ENCODE measurements around the gene PLPP1.
"Not testable (repeated sequence)": the region's sequence is repeated elsewhere in the genome, so short reads cannot be mapped to it uniquely, and the experiment has no call there.

The PLPP1 gene

DNA sequence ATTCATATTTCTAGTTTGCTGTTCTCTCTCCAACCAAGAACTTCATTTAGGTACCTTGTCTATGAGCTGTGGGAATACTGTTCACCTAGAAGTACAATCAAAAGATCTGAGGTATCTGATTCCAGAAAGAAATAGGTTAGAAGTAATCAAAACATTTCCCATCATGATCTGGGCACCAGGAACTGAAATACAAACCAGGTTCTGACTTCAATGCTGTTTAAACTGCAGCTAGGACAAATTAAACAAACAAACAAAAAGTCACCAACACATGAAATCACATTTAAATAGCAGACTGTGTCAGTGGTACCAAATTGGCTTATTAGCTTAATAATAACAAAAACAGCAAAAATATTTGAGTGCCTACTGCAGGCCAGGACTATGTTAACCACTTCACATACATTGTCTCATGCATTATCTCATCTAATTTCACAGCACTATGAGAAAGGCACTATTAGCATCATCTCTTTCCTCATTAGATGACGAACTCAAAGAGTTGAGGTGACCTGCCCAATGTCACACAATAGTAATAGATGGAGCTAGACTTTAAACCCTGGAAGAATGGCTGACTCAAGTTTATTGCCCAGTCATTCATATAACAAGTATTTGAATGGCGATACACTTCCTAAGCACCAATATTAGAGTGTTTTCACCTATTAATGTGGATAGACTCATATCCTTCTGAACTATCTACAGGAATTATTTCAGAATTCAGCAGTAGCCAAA lies 14.5 kb downstream of the PLPP1 start:
- H3K27ac ChIP-seq (ENCODE audit: low read depth, low read length) = no peak overlapping the region
- H3K4me1 ChIP-seq (ENCODE audit: insufficient read depth, low read length) = peaks cover 52% of the 10 kb centered on the region
- no peak overlapping the region for H3K4me3 ChIP-seq (ENCODE audit: low read depth in 1 of 2, low read length in 2 of 2)
- no peaks in the 10 kb centered on the region for H3K36me3 ChIP-seq (ENCODE audit: insufficient read depth, low read length)
- H3K9ac ChIP-seq (ENCODE audit: low read length) = no peak overlapping the region
- no peaks in the 10 kb centered on the region for H3K27me3 ChIP-seq (ENCODE audit: control insufficient read depth in 1 of 2, insufficient read depth in 2 of 2, low read length in 2 of 2)
- no peaks in the 10 kb centered on the region for H3K9me3 ChIP-seq (ENCODE audit: low read length)

DNA sequence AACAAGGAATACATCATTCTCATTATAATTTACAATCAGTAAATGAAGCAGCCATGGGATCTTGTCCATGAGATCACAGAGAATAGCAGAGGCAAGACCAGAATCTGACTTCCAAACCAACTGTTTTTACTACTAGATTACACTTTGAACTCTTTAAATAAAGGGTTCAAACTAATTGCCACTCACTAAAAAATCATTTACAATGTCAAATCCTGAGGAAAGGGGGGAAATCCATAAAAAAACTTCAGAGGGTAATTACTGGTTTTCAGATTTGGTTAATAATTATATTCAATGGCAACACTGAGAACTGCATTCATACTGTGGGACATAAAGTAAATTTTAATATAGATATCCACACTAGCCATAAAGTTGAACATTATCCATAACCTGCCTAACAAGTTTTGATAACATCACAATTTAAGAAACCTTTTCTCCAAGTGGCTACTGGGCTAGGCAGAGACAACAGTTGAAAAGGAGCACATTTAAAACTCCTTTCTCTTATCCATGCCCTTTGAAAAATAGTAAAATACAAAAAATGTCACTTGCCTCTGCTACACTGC lies 15.9 kb downstream of the PLPP1 start:
- no peaks in the 10 kb centered on the region for H3K9me3 ChIP-seq (ENCODE audit: low read length)
- no peaks in the 10 kb centered on the region for H3K27me3 ChIP-seq (ENCODE audit: control insufficient read depth in 1 of 2, insufficient read depth in 2 of 2, low read length in 2 of 2)
- H3K36me3 ChIP-seq (ENCODE audit: insufficient read depth, low read length) = no peaks in the 10 kb centered on the region
- H3K27ac ChIP-seq (ENCODE audit: low read depth, low read length) = no peak overlapping the region
- no peak overlapping the region for H3K9ac ChIP-seq (ENCODE audit: low read length)
- peaks cover 52% of the 10 kb centered on the region for H3K4me1 ChIP-seq (ENCODE audit: insufficient read depth, low read length)
- no peak overlapping the region for H3K4me3 ChIP-seq (ENCODE audit: low read depth in 1 of 2, low read length in 2 of 2)

DNA sequence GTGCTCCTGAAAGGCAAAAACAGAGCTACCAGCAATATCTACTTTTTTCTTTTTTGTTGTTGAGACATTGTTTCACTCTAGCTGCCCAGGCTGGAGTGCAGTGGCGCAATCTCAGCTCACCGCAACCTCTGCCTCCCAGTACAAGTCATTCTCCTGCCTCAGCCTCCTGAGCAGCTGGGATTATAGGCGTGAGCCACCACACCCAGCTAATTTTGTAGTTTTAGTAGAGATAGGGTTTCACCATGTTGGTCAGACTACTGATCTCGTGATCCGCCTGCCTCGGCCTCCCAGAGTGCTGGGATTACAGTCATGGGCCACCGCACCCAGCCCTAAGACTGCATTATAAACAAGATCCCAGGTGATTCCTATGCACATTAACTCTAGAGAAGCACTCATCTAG lies 17.0 kb downstream of the PLPP1 start:
- no peak overlapping the region for H3K9ac ChIP-seq (ENCODE audit: low read length)
- H3K27me3 ChIP-seq (ENCODE audit: control insufficient read depth in 1 of 2, insufficient read depth in 2 of 2, low read length in 2 of 2) = no peaks in the 10 kb centered on the region
- H3K4me3 ChIP-seq (ENCODE audit: low read depth in 1 of 2, low read length in 2 of 2) = no peak overlapping the region
- no peaks in the 10 kb centered on the region for H3K9me3 ChIP-seq (ENCODE audit: low read length)
- peaks cover 44% of the 10 kb centered on the region for H3K4me1 ChIP-seq (ENCODE audit: insufficient read depth, low read length)
- no peaks in the 10 kb centered on the region for H3K36me3 ChIP-seq (ENCODE audit: insufficient read depth, low read length)
- no peak overlapping the region for H3K27ac ChIP-seq (ENCODE audit: low read depth, low read length)

DNA sequence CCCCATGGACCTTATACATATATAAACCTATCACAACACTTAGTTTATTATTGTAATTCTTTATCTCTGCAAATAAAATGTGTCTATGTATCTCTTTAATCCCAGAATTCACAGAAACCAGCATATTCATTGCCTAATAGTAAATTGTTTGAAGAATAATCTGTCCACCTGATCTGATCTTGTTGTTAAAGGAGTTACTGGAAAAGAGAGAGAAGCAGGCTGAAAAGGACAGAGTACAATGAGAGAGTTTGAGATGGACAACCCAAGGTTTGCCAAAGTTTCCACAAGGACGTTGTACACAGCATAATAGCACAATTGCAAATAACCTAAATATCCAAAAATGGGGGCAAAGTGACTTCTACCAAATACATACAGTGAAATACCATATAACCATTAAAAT lies 23.8 kb downstream of the PLPP1 start:
- Histone ChIP-seq H3K9ac (ENCODE audit: low read length) (no peak overlapping the region), H3K9me3 (ENCODE audit: low read length) (no peaks in the 10 kb centered on the region), H3K36me3 (ENCODE audit: insufficient read depth, low read length) (no peaks in the 10 kb centered on the region), H3K27me3 (ENCODE audit: control insufficient read depth in 1 of 2, insufficient read depth in 2 of 2, low read length in 2 of 2) (no peaks in the 10 kb centered on the region), H3K27ac (ENCODE audit: low read depth, low read length) (no peak overlapping the region), H3K4me3 (ENCODE audit: low read depth in 1 of 2, low read length in 2 of 2) (no peak overlapping the region), H3K4me1 (ENCODE audit: insufficient read depth, low read length) (peaks cover 48% of the 10 kb centered on the region)

DNA sequence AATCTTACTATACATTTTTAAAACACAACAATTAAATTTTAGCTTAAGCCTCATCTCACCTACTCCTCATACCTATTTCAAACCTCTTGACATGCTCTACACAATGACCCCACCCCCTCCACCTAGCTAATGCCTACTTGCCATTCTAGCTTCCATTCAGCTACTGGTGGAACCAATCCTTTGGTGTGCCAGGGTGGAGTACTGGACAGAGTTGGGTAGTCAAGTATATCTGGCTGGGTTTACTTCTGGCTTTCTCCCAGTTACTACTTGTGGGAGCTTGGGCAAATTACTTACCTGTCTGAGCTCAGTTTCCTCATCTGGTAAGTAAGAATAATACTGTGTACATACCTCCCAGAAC lies 24.3 kb downstream of the PLPP1 start:
- no peak overlapping the region for H3K9ac ChIP-seq (ENCODE audit: low read length)
- H3K4me1 ChIP-seq (ENCODE audit: insufficient read depth, low read length) = peaks cover 45% of the 10 kb centered on the region
- no peaks in the 10 kb centered on the region for H3K27me3 ChIP-seq (ENCODE audit: control insufficient read depth in 1 of 2, insufficient read depth in 2 of 2, low read length in 2 of 2)
- no peak overlapping the region for H3K4me3 ChIP-seq (ENCODE audit: low read depth in 1 of 2, low read length in 2 of 2)
- H3K36me3 ChIP-seq (ENCODE audit: insufficient read depth, low read length) = no peaks in the 10 kb centered on the region
- no peak overlapping the region for H3K27ac ChIP-seq (ENCODE audit: low read depth, low read length)
- no peaks in the 10 kb centered on the region for H3K9me3 ChIP-seq (ENCODE audit: low read length)

DNA sequence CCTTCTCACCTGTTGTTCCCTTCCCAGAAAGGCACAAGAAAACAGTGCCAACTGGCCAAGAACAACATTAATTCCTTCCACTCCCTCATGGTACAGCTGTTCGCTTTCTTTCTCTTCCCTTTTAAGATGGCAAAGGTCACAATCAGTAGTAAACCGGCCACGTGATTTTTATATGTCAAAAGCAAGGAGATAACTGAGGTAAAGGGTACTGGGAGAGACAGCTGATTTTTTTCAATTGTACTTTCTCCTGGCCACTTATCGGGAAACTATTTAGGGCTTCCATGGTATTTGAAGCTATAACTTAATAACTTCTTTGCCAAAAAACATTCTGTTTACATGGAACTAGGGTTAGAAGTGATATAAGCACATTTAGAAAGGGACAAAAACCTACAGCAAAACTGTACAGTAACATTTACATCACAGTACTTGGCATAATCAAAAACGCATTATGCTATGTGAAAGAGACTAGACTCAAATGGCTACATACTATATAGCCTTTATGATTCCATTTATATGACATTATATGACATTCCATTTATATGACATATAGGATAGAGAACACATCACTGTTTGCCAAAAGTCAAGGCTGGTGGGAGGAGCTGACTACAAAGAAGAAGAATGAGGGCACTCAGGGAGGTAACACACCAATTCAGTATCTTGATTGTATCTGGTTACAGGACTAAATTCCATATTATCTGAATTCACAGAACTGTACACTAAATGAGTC lies 24.8 kb downstream of the PLPP1 start:
- H3K9me3 ChIP-seq (ENCODE audit: low read length) = no peaks in the 10 kb centered on the region
- H3K4me3 ChIP-seq (ENCODE audit: low read depth in 1 of 2, low read length in 2 of 2) = no peak overlapping the region
- no peak overlapping the region for H3K9ac ChIP-seq (ENCODE audit: low read length)
- no peak overlapping the region for H3K27ac ChIP-seq (ENCODE audit: low read depth, low read length)
- no peaks in the 10 kb centered on the region for H3K27me3 ChIP-seq (ENCODE audit: control insufficient read depth in 1 of 2, insufficient read depth in 2 of 2, low read length in 2 of 2)
- H3K36me3 ChIP-seq (ENCODE audit: insufficient read depth, low read length) = no peaks in the 10 kb centered on the region
- H3K4me1 ChIP-seq (ENCODE audit: insufficient read depth, low read length) = peaks cover 45% of the 10 kb centered on the region

DNA sequence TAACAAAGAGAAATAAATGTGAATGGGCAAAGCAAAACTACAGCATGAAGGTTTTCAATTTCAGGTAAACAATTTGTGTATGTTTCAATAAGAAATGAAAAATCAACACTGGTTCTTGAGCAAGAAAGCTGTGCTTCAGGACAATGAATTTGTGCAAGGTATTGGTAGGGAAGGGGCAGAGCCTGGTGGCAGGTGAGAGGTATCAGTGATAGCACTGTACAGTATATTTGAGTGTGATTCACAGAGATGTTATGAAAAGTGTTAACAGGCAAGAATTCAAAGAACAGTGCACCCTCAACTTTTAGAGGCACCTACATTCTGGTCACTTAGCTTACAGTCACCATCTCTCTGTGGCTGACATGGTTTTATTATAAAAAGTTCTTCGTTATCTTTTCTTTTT lies 25.7 kb downstream of the PLPP1 start:
- Histone ChIP-seq H3K4me3 (ENCODE audit: low read depth in 1 of 2, low read length in 2 of 2) (no peak overlapping the region), H3K9me3 (ENCODE audit: low read length) (no peaks in the 10 kb centered on the region), H3K36me3 (ENCODE audit: insufficient read depth, low read length) (no peaks in the 10 kb centered on the region), H3K4me1 (ENCODE audit: insufficient read depth, low read length) (peaks cover 45% of the 10 kb centered on the region), H3K27ac (ENCODE audit: low read depth, low read length) (no peak overlapping the region), H3K27me3 (ENCODE audit: control insufficient read depth in 1 of 2, insufficient read depth in 2 of 2, low read length in 2 of 2) (no peaks in the 10 kb centered on the region), H3K9ac (ENCODE audit: low read length) (no peak overlapping the region)

DNA sequence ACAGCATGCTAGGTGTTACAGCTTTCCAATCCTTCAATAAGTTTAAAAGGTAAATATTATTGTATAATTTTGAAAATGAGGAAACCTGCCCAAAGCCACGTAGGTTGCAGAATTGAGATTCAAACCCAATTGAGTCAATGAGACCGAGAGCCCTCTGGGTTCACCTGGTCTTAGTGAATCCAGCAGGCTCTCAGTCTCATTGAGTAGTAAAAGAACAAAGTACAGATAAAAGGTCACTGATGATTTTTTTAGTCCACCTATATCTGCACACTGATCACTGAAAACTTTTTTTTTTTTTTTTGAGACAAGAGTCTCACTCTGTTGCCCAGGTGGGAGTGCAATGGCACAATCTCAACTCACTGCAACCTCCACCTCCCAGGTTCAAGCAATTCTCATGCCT lies 27.2 kb downstream of the PLPP1 start:
- Histone ChIP-seq H3K36me3 (ENCODE audit: insufficient read depth, low read length) (no peaks in the 10 kb centered on the region), H3K27me3 (ENCODE audit: control insufficient read depth in 1 of 2, insufficient read depth in 2 of 2, low read length in 2 of 2) (no peaks in the 10 kb centered on the region), H3K4me3 (ENCODE audit: low read depth in 1 of 2, low read length in 2 of 2) (no peak overlapping the region), H3K4me1 (ENCODE audit: insufficient read depth, low read length) (peaks cover 49% of the 10 kb centered on the region), H3K27ac (ENCODE audit: low read depth, low read length) (no peak overlapping the region), H3K9me3 (ENCODE audit: low read length) (no peaks in the 10 kb centered on the region), H3K9ac (ENCODE audit: low read length) (no peak overlapping the region)

DNA sequence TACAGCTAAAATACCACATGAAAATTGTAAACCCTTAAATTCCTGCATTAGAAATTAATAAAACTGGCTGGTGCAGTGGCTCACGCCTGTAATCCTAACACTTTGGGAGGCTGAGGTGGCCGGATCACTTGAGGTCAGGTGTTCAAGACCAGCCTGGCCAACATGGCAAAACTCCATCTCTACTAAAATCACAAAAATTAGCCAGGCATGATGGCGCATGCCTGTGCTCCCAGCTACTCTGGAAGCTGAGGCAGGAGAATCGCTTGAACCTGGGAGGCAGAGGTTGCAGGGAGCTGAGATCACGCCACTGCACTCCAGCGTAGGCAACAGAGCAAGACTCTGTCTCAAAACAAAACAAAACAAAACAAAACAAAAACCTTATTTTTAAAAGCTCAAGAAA lies 29.1 kb downstream of the PLPP1 start:
- not testable (repeated sequence) for H3K9me3 ChIP-seq (ENCODE audit: low read length); H3K27ac ChIP-seq (ENCODE audit: low read depth, low read length); H3K27me3 ChIP-seq (ENCODE audit: control insufficient read depth in 1 of 2, insufficient read depth in 2 of 2, low read length in 2 of 2); H3K9ac ChIP-seq (ENCODE audit: low read length); H3K36me3 ChIP-seq (ENCODE audit: insufficient read depth, low read length); H3K4me3 ChIP-seq (ENCODE audit: low read depth in 1 of 2, low read length in 2 of 2)
- H3K4me1 ChIP-seq (ENCODE audit: insufficient read depth, low read length) = peaks cover 46% of the 10 kb centered on the region

DNA sequence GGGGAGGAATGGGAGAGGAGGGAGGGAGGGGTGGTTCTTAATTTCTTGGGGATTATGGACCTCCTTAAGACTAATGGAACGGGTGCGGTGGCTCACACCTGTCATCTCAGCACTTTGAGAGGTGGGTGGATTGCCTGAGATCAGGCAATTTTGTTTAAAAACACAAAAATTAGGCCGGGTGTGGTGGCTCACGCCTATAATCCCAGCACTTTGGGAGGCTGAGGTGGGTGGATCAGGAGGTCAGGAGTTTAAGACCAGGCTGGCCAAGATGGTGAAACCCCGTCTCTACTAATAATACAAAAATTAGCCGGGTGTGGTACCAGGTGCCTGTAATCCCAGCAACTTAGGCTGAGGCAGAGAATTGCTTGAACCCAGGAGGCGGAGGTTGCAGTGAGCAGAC lies 30.8 kb downstream of the PLPP1 start:
- not testable (repeated sequence) for H3K4me3 ChIP-seq (ENCODE audit: low read depth in 1 of 2, low read length in 2 of 2); H3K9me3 ChIP-seq (ENCODE audit: low read length); H3K36me3 ChIP-seq (ENCODE audit: insufficient read depth, low read length); H3K27me3 ChIP-seq (ENCODE audit: control insufficient read depth in 1 of 2, insufficient read depth in 2 of 2, low read length in 2 of 2); H3K9ac ChIP-seq (ENCODE audit: low read length); H3K27ac ChIP-seq (ENCODE audit: low read depth, low read length)
- H3K4me1 ChIP-seq (ENCODE audit: insufficient read depth, low read length) = peaks cover 33% of the 10 kb centered on the region

DNA sequence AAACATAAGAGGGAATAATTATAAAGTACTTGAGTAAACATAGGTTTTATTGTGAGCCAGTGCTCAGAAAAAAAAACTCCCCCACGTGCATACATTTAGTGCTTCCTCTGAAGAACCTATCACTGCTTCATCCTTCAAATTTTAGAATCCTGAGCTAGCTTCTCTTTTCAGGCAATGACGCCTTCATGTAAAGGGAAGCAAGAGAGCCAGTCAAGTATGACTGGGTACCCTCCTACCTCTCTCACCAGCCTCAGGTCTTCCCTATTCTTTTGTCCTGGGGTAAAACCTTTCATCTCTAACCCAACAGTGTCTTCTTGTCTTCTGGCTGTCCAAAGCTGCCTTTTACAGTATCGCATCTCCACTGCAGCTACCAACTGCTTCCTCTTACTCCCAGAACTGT lies 32.0 kb downstream of the PLPP1 start:
- Histone ChIP-seq H3K27ac (ENCODE audit: low read depth, low read length) (no peak overlapping the region), H3K9me3 (ENCODE audit: low read length) (no peaks in the 10 kb centered on the region), H3K4me3 (ENCODE audit: low read depth in 1 of 2, low read length in 2 of 2) (no peak overlapping the region), H3K36me3 (ENCODE audit: insufficient read depth, low read length) (no peaks in the 10 kb centered on the region), H3K27me3 (ENCODE audit: control insufficient read depth in 1 of 2, insufficient read depth in 2 of 2, low read length in 2 of 2) (no peaks in the 10 kb centered on the region), H3K4me1 (ENCODE audit: insufficient read depth, low read length) (peaks cover 41% of the 10 kb centered on the region), H3K9ac (ENCODE audit: low read length) (no peak overlapping the region)

DNA sequence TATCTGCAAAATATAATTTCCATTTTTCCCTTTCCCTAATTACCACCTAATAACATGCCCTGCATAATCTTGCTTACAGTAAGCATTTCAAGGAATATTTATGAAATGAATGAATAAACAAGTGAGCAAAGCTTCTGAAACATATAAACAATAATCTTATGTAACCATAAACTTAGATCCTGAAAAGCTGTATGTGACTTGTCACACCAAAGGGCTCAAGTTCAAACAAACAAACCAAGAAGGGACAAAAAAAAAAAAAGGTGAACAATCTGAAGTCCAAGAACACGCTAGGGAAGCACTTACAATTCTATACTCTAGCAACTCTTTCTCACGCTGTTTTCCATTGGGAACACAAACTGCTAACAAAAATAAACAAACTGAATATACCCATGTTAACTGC lies 36.3 kb downstream of the PLPP1 start:
- H3K4me3 ChIP-seq (ENCODE audit: low read depth in 1 of 2, low read length in 2 of 2) = no peak overlapping the region
- no peaks in the 10 kb centered on the region for H3K36me3 ChIP-seq (ENCODE audit: insufficient read depth, low read length)
- peaks cover 26% of the 10 kb centered on the region for H3K4me1 ChIP-seq (ENCODE audit: insufficient read depth, low read length)
- no peaks in the 10 kb centered on the region for H3K27me3 ChIP-seq (ENCODE audit: control insufficient read depth in 1 of 2, insufficient read depth in 2 of 2, low read length in 2 of 2)
- H3K27ac ChIP-seq (ENCODE audit: low read depth, low read length) = no peak overlapping the region
- no peaks in the 10 kb centered on the region for H3K9me3 ChIP-seq (ENCODE audit: low read length)
- no peak overlapping the region for H3K9ac ChIP-seq (ENCODE audit: low read length)

Measured in muscle layer of colon (tissue), 2 donors.